GM12878 (cell line): ENCODE data around the gene BHLHE23.
"Not testable (repeated sequence)": the region's sequence is repeated elsewhere in the genome, so short reads cannot be mapped to it uniquely, and the experiment has no call there.

Source experiments
- CEBPB ChIP-seq, 2 experiments: fragments of 150-350 bp in 1 of 2; IDR thresholded peaks; 2 replicates each; pipeline ENCODE4 v1.6.1; 2012 to 2014; ENCODE audit warnings: low read depth in 2 of 2, low read length in 2 of 2, borderline replicate concordance in 1 of 2, inconsistent platforms in 1 of 2
- CHD1 ChIP-seq: IDR thresholded peaks from 2 replicates; pipeline ENCODE4 v1.6.1; 2012; ENCODE audit warnings: low read depth, low read length, improper control_type of control experiment
- EZH2 ChIP-seq: IDR thresholded peaks from 2 replicates; pipeline ENCODE4 v1.6.1; 2012; ENCODE audit warnings: low read depth, mild to moderate bottlenecking, control low read depth, inconsistent platforms, low read length, borderline replicate concordance; ENCODE audit not compliant: control insufficient read depth
- JUNB ChIP-seq: IDR thresholded peaks from 2 replicates; pipeline ENCODE4 v1.6.1; 2016; ENCODE audit warnings: antibody characterized with exemption, mild to moderate bottlenecking
- MEF2B ChIP-seq: fragments of 450-650 bp; IDR thresholded peaks from 2 replicates; pipeline ENCODE4 v1.6.1; 2018; ENCODE audit warnings: mild to moderate bottlenecking, moderate library complexity; ENCODE audit not compliant: partially characterized antibody, poor library complexity, severe bottlenecking
- POLR2A ChIP-seq: IDR thresholded peaks from 2 replicates; pipeline ENCODE4 v1.6.1; 2011; ENCODE audit warnings: low read depth, mild to moderate bottlenecking, low read length
- POLR2AphosphoS5 ChIP-seq: IDR thresholded peaks from 2 replicates; pipeline ENCODE4 v1.6.1; 2011; ENCODE audit warnings: mild to moderate bottlenecking, low read length, inconsistent platforms
- TAF1 ChIP-seq: IDR thresholded peaks from 2 replicates; pipeline ENCODE4 v1.6.1; 2011; ENCODE audit warnings: mild to moderate bottlenecking, low read depth, low read length, borderline replicate concordance
- ZNF274 ChIP-seq: IDR thresholded peaks from one replicate; pipeline ENCODE4 v1.8.0; 2011; ENCODE audit not compliant: insufficient read length, insufficient read depth
- TF ChIP-seq, protein P1 (sequence below), 3 experiments: IDR thresholded peaks in 2 of 3; conservative IDR thresholded peaks in 1 of 3; 2 replicates each; pipeline ENCODE4 v1.5.1; 2011; ENCODE audit warnings: low read depth in 3 of 3, low read length in 3 of 3, mild to moderate bottlenecking in 3 of 3, control low read depth in 2 of 3, moderate library complexity in 2 of 3, inconsistent platforms in 1 of 3, mixed read lengths in 1 of 3; ENCODE audit not compliant: control insufficient read depth in 2 of 3, insufficient read depth in 1 of 3; ENCODE audit errors: extremely low read depth in 1 of 3

DNA sequence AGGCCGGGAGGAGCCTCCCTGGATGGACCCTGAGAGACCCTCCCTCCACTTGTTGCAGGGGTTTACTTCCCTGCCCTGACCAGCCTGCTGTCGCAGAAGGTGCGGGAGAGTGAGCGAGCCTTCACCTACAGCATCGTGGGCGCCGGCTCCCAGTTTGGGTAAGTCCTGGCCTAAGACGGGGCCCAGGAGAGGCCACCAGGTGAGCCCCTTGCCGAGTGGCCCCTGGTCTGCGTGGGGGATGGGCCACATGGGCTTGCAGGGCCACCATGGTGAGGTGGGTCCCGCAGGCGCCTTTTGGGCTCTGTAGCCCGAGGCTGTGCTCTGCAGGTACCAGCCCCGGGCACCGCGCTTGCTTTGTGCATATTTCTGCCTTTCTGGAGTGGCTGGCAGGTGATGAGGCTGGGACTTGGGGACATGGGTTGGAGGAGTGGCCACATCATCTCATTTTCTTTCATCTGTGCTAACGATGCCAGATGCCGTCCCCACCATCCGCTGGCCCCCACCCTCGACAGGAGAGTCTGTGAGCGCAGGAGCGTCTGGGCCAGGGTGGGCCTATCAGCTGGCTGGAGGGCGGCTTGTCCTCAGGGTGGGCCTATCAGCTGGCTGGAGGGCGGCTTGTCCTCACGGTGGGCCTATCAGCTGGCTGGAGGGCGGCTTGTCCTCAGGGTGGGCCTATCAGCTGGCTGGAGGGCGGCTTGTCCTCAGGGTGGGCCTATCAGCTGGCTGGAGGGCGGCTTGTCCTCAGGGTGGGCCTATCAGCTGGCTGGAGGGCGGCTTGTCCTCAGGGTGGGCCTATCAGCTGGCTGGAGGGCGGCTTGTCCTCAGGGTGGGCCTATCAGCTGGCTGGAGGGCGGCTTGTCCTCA is 46.1 kb downstream of the BHLHE23 start:
- not testable (repeated sequence) for TF ChIP-seq POLR2AphosphoS5; CHD1; POLR2A; TAF1; MEF2B; CEBPB (IDR thresholded peaks at IDR 0.05; ENCODE audit: borderline replicate concordance in 1 of 2, low read depth in 2 of 2, low read length in 2 of 2); JUNB; EZH2; ZNF274
- TF ChIP-seq, protein P1, sequence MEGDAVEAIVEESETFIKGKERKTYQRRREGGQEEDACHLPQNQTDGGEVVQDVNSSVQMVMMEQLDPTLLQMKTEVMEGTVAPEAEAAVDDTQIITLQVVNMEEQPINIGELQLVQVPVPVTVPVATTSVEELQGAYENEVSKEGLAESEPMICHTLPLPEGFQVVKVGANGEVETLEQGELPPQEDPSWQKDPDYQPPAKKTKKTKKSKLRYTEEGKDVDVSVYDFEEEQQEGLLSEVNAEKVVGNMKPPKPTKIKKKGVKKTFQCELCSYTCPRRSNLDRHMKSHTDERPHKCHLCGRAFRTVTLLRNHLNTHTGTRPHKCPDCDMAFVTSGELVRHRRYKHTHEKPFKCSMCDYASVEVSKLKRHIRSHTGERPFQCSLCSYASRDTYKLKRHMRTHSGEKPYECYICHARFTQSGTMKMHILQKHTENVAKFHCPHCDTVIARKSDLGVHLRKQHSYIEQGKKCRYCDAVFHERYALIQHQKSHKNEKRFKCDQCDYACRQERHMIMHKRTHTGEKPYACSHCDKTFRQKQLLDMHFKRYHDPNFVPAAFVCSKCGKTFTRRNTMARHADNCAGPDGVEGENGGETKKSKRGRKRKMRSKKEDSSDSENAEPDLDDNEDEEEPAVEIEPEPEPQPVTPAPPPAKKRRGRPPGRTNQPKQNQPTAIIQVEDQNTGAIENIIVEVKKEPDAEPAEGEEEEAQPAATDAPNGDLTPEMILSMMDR (IDR thresholded peaks at IDR 0.05 in 2 of 3, conservative IDR thresholded peaks at IDR 0.05 in 1 of 3; ENCODE audit: control insufficient read depth in 2 of 3, extremely low read depth in 1 of 3, insufficient read depth in 1 of 3, low read depth in 3 of 3, low read length in 3 of 3) = not testable (repeated sequence)
